IPS DF 4.7 (cell line): ENCODE measurements around the gene DGCR6.
"Not testable (repeated sequence)": the region's sequence is repeated elsewhere in the genome, so short reads cannot be mapped to it uniquely, and the experiment has no call there.

Experiments used
- DNase-seq: peaks from one replicate; pipeline ENCODE4 v3.0.0-alpha.2; 2013; ENCODE audit warnings: low spot score; ENCODE audit errors: extremely low read depth

The DGCR6 gene

DNA sequence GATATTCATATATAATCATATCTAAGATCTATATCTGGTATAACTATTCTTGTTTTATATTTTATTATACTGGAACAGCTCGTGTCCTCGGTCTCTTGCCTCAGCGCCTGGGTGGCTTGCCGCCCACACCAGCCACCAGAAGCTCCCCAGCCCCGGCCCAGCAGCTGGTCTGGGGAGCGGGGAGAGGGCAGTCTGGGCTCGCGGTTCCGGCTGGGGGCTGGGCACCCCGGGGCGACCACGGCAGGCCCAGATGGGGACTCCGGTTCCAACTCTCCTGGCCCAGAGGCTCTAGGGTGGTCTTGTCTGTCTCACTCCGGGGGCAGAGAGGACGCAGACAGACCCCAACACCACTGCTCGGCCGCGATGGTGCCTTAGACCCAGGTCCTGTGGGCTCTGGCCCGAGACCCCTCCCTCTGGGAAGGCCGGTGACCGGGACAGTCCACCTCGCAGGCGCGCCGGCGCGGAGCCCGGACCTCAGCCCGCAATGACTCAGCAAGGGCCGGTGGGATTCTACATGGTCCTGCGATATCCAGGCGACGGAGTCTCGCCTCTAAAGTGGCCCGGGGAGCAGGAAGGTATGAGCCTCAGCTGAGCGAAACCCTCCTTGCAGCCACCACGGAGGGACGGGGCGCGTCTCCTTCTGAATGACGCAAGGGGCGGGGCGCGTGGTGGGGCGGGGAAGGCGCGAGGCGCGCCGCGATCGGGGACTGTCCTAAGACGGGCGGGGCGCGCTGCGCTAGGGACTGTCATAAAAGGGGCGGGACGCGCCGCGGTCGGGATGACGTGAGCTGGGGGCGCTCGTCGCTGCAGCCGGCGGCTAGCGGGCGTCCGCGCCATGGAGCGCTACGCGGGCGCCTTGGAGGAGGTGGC lies at the start of gene DGCR6:
Gene DGCR6 (plus strand): TSS at position 781 of the 870 bp plus-strand sequence. CDS start 55 bp downstream, at position 836.
- DNase-seq = no peak

DNA sequence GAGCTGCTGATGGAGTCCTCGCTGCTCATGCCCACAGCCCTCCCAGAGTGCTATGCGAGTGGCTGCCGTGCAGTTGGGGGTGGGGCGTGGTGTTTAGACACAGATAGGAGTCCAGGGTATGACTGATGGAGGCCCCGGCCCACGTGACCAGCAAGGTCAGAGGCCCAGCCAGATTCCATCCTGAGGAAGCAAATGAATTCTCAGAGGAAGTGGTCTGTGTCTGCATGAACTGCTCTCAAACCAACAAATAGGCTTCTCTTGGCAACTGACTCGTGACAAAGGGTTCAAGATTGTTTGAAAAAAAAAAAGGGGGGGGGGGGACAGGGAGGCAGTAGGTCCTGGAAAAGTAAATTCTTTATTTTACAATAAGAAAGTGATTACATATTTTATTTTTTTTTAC lies 46.8 kb upstream of the DGCR6 start:
- not testable (repeated sequence) for DNase-seq

DNA sequence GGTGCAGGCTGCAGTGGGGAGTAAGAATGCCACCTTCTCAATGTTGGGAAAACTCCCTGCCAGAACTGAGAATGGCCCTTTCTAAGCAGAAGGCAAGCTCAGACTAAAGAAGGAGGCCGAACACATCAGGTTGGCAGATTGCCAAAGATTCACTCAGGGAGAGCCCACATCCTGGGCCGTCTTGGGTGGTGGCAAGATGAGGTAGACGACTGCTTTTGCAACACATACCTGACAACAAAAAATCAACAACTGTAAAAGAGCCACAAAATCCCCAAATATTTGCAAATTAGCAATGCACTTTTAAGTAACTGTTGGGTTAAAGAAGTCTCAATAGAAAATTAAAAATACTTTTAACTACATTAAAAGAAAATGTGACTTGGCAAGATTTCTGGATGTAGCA lies 24.9 kb upstream of the DGCR6 start:
- not testable (repeated sequence) for DNase-seq

DNA sequence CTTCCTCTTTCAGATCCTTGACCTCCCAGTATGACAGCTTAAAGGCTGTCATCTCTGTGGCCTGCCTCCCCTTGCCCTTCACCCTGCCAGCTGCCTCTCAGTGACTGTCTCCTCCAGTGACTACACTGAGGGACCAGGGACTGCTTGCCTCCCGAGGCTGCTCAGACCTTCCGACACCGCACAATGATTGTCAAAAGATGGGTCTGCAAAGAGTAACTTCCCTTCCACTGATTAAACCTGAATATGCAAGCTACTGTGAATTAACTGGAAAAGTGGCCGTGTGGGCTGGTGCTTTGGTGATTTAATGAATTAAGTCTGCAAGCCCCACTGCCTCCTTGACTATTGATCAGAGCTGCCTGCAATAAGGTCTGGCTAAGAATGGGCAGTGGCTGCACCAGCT lies 21.7 kb upstream of the DGCR6 start:
- not testable (repeated sequence) for DNase-seq

DNA sequence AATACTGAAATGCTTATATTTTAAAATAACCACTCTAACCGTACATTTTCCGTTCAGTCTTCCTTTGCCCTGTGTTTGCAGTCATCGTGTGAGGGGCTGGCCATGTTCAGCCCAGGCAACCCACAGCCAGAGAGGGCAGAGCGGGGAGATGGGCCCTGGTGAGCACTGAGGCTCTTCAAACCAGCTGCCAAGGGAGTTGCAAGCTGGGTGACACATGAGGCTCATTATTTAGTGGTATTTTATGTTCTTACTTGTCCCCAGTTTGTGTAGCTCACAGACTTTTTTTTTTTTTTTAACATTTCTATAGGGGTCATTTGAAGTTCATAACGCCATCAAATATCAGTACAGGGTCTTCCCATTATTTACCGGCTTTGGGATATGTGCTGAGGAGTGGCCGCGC lies 18.0 kb upstream of the DGCR6 start:
- DNase-seq = no peak

DNA sequence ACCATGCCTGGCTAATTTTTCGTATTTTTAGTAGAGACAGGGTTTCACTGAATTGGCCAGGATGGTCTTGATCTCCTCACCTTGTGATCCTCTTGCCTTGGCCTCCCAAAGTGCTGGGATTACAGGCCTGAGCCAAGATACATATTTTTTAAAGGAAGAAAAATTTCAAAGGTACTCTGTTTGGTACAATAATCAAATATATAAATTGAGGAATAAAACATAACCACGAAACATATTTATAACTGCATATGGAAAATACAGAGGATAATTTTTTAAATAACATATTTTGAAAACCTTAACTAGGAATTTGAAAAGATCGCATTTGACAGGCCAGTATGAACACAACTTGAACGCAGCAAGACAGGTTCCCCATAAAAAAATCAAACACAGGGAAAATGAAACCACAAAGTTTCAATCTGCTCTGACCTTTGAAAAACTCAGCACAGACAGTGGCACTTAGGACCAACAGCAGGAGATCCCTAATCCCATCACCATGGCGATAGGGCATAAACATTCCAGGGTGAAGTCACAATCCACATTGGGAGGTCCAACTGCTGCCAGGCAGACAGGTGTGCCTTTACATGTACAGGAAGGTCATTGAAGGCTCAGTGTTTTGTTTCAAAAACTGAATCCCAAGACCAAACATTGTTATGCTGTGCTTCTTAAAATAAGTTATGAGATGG lies 15.5 kb upstream of the DGCR6 start:
- DNase-seq = not testable (repeated sequence)

DNA sequence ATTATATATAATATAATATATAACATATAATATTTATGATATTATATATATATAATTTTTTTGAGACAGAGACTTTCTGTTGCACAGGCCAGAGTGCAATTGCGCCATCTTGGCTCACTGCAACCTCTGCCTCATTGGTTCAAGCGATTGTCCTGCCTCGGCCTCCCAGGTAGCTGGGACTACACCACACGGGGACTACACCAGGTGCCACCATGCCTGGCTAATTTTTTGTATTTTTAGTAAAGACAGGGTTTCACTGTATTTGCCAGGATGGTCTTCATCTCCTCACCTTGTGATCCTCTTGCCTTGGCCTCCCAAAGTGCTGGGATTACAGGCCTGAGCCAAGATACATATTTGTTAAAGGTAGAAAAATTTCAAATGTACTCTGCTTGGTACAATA lies 12.3 kb upstream of the DGCR6 start:
- not testable (repeated sequence) for DNase-seq

DNA sequence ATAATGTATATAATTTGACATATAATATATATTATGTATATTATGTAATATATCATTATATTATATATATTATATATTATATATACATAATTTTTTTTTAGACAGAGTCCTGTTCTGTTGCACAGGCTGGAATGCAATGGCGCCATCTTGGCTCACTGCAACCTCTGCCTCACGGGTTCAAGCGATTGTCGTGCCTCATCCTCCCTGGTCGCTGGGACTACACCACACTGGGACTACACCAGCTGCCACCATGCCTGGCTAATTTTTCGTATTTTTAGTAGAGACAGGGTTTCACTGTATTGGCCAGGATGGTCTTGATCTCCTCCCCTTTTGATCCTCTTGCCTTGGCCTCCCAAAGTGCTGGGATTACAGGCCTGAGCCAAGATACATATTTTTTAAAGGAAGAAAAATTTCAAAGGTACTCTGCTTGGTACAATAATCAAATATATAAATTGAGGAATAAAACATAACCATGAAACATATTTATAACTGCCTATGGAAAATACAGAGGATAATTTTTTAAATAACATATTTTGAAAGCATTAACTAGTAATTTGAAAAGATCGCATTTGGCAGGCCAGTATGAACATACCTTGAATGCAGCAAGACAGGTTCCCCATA lies 10.0 kb upstream of the DGCR6 start:
- DNase-seq = not testable (repeated sequence)

DNA sequence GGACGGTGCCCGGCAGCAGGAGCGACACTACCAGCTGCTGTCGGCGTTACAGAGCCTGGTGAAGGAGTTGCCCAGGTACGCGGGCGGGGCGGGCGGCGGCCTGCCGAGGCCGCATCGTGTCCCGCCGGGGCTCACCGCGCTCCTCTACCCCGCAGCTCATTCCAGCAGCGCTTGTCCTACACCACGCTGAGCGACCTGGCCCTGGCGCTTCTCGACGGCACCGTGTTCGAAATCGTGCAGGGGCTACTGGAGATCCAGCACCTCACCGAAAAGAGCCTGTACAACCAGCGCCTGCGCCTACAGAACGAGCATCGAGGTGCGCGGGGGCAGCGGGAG lies 258 bp downstream of the DGCR6 start:
- not testable (repeated sequence) for DNase-seq

DNA sequence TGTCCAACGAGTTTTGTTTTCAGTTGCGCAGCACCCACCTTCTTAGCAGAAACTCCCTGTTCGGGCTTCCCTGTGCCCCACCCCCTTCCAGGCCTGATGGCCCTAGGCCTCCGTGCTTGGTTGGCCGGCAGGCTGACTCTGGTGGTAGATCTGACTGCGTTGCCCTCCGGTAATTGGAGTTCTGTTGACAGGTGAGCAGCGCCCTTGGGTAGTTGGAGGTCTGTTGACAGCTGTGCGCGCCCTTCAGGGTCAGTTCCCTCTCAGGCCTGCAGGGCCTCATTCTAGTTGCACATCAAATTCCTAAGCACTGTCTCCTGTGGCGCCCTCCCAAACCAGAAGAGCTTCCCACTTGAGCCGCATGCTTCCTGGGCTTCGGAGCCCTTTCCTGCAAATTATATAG lies 776 bp downstream of the DGCR6 start:
- DNase-seq = no peak

DNA sequence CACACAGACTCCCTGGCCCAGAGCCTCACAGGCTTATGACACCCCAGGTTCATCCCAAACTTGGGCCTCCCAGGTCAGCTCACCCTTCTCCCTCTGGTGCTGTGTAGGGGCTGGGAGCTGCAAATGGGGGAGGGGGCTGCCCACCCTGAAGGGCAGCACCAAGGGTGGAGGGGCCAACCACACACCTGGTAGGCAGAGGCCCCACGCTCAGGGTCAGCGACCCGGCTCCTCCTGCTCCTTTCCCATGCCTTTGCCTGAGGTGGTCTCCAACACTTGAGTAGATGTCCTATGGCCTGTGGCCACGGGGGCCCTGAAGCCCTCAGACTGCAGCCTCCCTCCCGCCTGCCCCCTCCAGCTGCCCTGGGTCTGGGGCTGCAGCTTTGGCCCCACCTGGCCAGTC lies 3.4 kb downstream of the DGCR6 start:
- DNase-seq = no peak

DNA sequence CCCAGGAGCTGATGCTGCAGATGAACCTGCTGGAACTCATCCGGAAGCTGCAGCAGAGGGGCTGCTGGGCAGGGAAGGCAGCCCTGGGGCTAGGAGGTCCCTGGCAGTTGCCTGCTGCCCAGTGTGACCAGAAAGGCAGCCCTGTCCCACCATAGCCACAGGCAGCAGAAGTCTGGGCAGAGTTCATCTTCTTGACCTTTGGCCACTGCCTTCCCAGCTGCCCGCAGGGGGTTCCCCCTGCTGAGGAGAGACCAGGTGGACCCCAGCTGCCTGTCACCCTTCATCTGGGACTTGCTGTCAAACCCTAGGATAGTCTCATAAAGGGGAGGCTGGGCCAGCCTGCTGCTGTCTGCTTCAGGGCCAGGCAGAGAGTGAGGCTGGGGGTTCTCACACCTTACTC lies 5.4 kb downstream of the DGCR6 start:
- not testable (repeated sequence) for DNase-seq

DNA sequence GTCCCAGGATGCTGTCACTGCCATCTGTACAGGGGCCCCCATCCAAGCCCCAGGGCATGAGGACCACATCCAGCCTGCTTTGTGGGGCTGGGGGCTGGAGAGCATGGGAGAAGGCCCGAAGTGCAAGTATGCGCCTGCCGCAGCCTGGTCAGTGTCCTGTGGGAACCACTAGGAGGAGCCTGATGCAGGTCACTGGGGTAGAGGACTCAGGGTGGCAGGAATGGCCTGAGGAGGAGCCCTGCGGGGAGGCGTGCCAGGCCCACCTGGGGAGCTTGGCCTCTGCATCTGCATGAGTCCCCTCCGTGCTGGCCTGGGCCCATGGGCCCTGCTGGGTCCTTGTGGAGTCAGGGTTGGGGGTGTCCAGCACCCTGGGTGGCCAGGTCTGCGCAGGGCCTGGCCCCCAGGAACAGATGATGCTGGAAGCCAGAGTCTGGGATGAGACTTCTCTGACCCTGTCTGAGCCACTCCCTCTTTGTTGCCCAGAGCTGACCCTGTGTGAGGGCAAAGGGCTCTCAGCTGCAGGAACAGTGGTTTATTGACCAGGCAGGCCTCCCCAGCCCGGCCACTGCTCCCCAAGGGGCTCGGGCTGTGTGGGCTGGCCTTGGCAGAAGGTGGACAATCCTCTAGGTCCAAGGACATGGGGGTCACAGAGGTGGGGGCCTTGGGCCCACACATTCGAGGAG lies 6.3 kb downstream of the DGCR6 start:
- DNase-seq = not testable (repeated sequence)

DNA sequence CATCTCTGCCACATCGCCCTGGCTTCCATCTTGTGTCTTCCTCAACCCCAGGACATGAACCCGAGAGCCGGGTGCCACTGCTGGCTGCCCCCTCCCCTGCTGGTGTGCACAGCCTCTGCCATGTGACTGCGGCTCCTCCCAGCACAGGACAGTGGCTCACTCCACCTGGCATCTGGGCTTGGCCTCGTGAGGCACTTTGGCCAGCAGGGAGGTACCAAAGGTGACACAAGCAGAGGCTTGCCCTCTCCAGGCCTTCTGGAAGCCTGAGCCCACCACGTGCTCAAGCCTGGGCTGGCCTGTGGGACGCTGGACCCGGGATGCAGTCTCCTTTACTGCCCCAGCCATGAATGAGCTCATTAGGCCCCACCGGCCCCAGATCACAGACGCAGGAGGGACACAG lies 8.4 kb downstream of the DGCR6 start:
- not testable (repeated sequence) for DNase-seq

DNA sequence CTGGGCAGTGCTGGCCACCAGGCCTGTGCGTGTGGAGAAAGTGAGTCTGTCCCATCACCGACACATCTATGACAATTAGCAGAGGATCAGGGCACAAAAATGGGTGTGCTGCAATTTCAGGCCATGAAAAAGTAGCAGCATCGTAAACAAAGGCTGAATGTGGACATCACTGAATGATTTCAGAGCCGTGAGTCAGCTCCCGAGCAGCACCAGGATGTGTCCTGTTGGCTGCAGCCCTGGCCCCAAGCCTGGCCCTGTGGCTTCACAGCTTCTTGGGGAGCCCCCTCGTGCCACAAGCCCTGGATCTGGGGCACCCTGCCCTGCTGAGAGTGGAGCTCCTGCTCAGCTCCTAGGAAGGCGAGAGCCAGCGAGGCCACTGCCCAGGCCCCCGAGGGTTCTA lies 9.4 kb downstream of the DGCR6 start:
- not testable (repeated sequence) for DNase-seq

DNA sequence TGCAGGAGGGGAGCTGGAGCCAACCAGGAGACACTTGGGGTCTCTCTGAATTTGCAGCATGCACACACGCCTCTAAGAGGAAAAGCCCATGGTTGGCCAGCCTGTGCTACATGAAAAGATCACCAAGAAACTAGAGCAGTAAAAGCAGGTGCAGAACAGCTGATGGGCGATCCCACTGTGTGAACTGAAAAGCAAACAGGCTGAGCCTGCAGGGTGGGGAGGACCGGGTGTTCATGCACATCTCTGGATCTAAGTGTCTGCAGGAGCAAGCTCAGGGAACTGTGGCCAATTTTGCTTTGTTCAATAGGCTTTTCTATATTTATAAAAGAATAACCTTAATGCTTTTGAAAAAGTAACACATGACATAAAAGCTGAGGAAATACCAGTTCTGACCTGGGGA lies 11.7 kb downstream of the DGCR6 start:
- not testable (repeated sequence) for DNase-seq

DNA sequence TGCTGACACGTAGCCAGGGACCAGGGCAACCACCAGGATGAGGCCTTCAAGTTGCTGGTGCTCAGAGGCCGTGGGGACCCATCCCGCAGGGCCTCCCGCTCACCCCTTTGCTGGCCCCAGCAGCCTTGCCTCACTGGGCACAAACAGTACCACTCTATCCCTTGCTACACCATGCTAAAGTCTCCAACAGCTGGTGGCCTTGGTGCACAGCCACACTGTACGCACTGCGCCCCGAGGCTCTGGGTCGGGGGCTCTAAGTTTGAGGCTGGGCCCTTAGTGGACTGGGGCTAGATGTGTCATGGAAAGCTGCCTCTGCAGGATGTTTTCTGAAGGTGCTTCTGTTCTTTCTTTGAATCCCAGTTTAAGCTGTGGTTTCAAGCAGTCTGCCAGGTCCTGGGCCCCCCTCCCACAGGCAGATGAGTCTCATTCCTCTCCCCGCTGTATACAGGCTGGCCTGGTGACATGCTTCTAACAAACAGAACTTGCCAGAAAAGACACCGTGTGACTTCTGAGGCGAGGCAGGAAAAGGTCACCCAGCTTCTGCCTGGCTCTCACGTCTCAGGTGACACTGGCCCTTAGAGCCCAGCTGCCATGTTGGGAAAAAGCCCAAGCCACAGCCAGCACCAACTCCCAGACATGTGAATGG lies 14.3 kb downstream of the DGCR6 start:
- not testable (repeated sequence) for DNase-seq

DNA sequence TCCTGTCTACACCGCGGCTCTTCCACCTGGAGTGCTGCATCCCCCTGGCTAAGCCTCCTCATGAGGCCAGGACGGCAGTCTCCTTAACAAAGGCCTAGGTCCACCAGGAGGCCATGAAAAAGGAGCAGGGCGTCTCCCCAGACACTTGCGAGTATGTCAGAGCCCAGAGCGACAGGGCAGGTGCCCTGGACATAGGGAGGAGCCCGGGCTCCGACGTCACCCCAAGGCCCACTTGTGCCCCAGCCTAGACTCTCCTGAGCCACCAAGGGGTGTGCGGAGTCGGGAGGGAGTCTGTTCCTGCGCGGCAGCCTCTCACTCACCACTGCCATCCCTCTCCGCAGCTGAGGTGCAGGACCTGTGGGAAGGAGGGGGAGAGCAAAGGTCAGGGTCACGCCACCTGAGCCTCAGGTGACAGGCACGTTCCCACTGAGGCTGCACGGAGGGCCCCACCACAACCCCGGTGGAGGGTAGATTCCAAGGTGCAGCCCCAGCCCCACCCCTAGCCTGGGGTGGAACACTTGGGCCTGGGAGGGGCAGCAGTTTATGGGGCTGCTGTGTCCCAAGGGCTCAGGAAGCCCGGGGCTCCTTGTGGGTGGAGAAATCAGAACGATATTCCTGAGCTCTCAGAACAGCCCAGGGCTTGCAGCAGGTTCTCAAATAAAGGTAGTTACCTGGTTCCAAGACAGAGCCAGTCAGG lies 19.4 kb downstream of the DGCR6 start:
- DNase-seq = no peak

DNA sequence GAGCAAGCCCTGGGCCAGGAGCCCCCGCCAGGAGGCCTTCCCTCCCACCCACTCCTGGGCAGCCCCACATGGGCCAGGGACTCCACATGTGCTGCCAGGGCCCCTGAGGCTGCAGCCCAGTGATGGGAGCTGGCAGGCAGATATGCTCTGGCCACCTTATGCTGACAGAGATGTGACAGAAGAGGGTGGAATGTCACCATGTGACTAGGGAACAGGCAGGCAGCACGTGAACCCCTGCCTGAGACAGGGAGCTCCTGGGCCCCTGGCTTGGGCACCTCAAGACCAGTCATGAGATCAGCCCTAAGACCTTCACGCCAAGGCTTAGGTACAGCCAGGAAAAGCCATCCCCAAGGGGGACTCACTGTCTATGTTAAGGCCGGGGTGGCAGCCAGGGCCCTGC lies 20.9 kb downstream of the DGCR6 start:
- DNase-seq = no peak

DNA sequence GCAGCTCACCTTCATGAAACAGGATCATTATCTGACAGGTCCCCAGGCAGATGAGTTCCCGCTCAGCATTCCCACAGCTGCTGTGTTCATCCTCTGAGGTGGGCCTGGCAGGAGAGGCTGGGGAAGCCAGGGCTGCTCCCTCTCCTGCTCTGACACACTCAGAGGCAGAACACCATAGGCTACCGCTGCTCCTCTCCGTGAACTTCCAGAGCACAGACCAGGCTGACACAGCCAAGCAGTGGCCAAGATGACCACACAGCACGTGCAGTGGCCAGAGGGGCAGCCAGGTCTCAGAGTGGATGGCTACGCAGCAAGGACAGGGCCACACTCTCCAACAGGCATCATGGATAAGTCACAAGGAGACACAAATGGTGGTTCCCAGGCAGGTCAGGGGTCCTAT lies 21.5 kb downstream of the DGCR6 start:
- DNase-seq = no peak

DNA sequence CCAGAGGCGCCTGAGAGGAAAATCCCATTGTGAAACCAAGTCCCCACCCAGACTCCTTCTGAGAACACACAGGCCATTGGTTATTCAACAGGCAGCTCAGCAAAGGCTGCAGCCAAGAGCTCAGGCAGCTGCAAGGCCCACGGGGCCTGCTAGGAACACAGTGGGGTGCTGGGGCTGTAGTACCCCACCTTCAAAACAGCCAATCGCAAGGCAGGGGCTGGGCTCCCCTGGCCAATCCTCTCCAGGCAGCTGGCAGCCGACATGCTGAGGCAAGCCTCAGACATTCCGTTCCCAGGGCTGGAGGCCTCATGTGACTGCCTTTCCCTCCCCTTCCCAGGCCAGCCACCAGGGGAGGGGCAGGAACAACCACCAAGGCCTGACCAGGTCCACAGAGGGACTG lies 23.3 kb downstream of the DGCR6 start:
- no peak for DNase-seq
